ENCODE results near the gene ARG2.

Gene ARG2

DNA sequence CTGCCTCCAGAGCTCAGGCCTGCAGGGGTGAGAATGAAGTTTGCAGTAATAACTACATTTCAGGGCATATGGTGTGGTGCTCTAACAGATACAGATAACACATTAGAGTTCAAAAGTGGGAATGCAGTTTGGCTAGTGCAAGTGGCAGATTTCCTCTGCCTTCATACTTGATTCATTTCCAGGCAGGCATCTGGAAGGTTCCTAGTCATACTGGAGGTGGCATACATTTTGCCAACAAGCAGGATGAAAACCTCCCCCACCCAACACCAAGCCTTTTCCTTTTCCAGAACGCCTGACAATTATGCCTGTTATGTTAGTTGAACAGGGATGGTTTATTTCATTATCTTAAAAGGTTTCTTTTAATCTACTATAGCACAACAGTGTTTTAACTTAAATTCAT lies 30.4 kb downstream of the ARG2 start:
- POLR2A ChIA-PET, result no interaction called here
- no peak for DNase-seq (ENCODE audit: extremely low spot score)
- TF ChIP-seq CTCF (IDR thresholded peaks at IDR 0.05; ENCODE audit: control extremely low read depth, extremely low read depth, low read depth, missing control alignments), result no peak
- CTCF ChIA-PET, result interaction anchor here (1.2 to 5.2 kb wide), 2 partner anchors 12 to 17 kb away, joined by 3 to 29 read pairs; no protein-coding TSS in a partner anchor

- CTCF ChIA-PET, result interaction anchor here (1.1 to 5.2 kb wide), 4 partner anchors 12 to 67 kb away, joined by 3 to 29 read pairs (median 6); no protein-coding TSS in a partner anchor
- TF ChIP-seq CTCF (IDR thresholded peaks at IDR 0.05; ENCODE audit: control extremely low read depth, extremely low read depth, low read depth, missing control alignments), result no peak
- DNase-seq (ENCODE audit: extremely low spot score), result no peak
- POLR2A ChIA-PET, result no interaction called here
Observed at GRCh38 chr14:67650694-67651093, 31.0 kb downstream of the ARG2 start.

GRCh38 chr14:67652189-67652588 lies 32.5 kb downstream of the ARG2 start:
- ChIA-PET POLR2A (no interaction called here), CTCF (interaction anchor here (0.9 to 5.2 kb wide), 9 partner anchors 10 to 125 kb away, joined by 3 to 29 read pairs (median 5); partner anchors contain the start of genes ARG2 and PIGH)
- DNase-seq (ENCODE audit: extremely low spot score), result no peak
- no peak for TF ChIP-seq CTCF (IDR thresholded peaks at IDR 0.05; ENCODE audit: control extremely low read depth, extremely low read depth, low read depth, missing control alignments)

DNA sequence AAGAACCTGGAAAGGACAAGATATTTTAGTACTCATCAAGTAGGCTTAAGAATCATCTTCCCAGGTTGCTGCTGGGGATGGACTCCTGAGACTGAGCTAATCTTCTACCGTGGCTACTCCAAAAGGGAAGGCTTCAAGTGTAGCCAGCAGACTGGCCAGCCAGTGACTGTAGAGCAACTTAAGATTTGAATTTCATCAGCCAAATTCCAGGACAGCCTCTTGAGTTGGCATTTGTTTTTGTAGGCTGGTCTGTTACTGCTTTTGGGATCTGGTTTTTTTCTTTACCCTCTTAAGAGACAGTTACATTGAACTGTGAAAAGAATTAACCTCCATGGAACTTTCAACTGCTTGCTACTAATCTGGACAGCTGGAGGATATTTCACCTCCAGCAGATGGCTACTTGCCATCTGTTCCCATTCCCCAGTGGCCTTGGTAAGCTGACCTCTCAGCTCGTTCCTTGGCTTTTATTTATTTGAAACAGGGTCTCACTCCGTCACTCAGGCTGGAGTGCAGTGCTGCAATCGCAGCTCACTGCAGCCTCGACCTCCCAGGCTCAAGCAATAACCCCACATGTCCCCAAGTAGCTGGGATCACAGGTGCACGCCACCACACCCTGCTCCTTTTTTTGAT lies 34.0 kb downstream of the ARG2 start:
- no peak for DNase-seq (ENCODE audit: extremely low spot score)
- POLR2A ChIA-PET, result no interaction called here
- no peak for TF ChIP-seq CTCF (IDR thresholded peaks at IDR 0.05; ENCODE audit: control extremely low read depth, extremely low read depth, low read depth, missing control alignments)
- CTCF ChIA-PET, result interaction anchor here (1.3 to 5.2 kb wide), 6 partner anchors 9 to 227 kb away, joined by 5 to 29 read pairs (median 7); partner anchors contain the start of gene PIGH

DNA sequence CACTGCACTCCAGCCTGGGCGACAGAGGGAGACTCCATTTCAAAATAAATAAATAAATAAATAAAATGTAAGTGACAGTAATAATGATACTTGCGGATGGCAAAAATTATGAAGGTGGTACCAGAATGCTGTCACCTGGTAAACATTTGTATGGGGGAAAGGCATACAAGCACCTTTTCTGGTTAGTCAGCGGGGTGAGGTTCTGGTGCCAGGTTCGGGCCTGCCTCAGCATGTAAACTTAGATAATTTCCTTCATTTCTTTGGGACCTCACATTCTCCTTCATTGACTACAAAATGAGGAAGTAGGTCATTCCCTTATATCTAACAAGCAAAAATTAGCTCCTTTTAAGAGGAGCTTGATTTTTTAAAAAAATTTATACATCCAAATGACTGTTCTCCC lies 43.9 kb downstream of the ARG2 start:
- ChIA-PET CTCF (interaction anchor here (1.3 to 13.7 kb wide), 12 partner anchors 10 to 237 kb away, joined by 3 to 203 read pairs (median 10); partner anchors contain the start of genes ARG2, PIGH, RDH12 and VTI1B), POLR2A (no interaction called here)
- TF ChIP-seq CTCF (IDR thresholded peaks at IDR 0.05; ENCODE audit: control extremely low read depth, extremely low read depth, low read depth, missing control alignments), result no peak
- no peak for DNase-seq (ENCODE audit: extremely low spot score)

DNA sequence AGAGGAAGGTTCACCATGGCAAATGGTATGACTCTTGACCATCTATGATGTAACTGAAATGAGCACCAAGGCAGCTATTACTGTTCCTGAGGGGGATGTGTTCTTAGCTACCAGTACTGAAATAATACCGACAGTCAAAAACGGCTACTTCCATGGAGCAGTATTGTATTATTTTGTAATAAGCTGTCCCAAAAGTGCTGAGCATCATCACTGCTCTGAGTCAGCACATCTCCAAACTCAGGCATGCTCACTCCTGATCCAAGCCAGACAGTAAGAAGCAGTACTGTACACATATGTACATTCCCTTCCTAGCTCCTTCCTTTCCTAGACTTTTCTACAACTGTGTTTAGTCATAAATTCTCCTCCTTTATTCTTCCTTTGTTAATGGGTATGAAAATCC lies 46.1 kb downstream of the ARG2 start:
- DNase-seq (ENCODE audit: extremely low spot score), result no peak
- CTCF ChIA-PET, result interaction anchor here (0.8 to 13.7 kb wide), 22 partner anchors 10 to 239 kb away, joined by 3 to 203 read pairs (median 10); partner anchors contain the start of genes ARG2, PIGH and RDH12
- POLR2A ChIA-PET, result no interaction called here
- TF ChIP-seq CTCF (IDR thresholded peaks at IDR 0.05; ENCODE audit: control extremely low read depth, extremely low read depth, low read depth, missing control alignments), result no peak

Data from GM10248 (cell line).